ENCODE results near the gene ARHGEF10L.

ARHGEF10L gene

DNA sequence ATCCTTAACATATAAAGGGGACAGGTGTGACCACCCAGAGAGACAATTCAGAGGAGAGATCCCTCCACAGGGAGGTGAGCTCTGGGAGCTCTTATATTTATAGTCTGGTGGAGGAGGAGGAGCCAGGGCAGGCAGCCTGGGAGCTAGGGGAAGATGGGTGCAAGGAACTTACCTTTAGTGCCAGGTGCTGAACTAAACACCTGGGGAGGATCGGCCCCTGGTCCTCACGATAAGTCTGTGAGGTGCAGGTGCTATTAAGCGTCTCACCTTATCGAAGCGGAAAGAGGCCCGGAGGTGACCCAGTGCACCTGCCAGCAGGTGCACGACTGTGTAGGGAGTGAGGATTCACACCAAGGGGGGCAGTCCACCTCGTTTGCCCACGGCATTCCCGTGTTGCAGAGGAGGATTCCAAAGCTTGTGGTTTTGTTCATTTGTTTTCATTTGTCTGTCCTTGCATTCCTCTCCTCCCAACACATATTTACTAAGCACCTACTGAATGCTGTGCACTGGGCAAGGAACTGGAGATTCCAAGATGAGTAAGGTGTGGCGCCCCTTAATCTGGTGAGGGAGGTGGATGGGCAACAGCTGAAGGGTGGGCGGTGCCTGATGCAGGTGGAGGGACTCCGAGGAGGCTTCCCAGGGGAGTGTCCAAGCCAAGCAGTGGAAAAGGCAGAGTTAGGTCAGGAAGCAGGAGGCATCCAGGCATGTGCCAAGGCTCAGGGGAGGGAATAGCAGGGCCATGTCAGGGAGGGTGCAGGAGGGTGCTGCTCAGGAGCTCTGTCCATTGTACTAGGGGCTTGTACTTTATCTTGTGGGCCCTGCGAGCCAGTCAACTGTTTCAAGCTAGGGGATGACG, 11.5 kb downstream of the ARHGEF10L start:
- no peak for FAIRE-seq

DNA sequence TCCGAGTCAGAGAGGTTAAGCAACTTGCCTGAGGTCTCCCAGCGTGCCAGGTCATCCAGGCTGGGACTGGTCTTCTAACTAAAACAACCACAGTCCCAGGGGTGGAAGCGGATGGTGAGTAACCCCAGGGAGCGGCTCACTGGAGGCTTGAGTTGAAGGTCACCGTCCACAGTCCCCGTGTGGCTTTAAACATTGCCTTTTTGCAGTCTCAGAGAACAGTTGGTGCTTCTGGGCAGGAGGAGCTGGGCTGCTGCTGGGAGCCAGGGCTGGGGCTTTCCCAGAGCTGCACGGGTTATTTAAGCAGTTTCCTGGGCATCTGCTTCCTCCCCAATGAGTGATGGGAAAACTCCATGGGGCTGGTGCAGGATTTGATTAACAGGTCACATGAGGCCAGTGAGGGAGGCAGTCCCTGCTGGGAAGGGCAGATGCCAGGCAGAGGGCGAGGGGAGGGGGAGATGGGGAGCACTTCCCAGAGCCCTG, 12.3 kb downstream of the ARHGEF10L start:
- FAIRE-seq = no peak

DNA sequence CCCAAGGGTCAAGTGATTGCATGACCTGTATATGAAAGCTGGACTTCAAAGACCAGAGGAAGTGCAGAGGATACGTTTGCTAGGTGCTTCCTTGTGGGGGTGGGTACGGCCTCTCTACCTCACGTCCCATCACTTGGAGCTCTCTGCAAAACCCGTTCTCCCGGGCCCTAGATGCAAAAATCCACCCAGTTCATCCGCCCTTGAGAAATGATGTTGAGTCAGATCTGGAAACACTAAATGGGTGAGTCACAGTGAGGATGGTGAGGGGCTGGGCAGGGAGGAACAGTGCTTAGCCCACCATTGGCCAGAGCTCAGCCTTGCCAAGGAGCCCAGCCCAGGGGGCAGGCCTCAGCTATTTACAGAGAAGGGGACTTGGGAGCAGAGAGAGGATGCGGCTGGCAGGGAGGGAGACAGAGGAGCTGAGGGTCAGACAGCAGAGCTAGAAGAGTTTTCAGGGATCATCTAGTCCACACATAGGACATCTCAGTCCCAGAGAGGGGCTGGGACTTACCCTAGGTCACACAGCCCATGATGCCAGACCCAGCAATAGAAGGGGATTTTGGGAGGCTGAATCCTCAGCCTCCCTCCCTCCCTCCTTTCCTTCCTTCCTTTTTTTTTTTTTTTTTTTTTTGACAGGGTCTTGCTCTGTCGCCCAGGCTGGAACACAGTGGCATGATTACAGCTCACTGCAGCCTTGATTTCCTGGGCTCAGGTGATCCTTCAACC, 14.6 kb downstream of the ARHGEF10L start:
- no peak for FAIRE-seq

DNA sequence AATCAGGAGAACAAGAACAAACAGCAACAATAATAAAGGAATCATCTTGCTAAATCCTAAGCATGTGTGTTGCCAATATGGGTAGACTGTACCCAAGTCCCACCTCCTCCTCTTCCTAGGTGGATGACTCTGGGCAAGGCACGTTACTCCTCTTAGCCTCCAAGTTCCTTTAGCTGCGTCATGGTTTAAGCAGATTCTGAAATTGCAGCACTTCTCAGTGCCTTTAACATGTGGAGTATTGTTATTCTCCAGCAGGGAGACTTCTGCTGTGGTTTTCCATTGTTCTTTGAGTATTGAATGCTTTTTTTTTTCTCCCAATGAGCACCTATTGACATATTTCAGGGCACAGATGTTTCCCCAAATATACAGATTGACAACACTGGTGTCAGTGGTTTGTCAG, 15.5 kb downstream of the ARHGEF10L start:
- FAIRE-seq = no peak

DNA sequence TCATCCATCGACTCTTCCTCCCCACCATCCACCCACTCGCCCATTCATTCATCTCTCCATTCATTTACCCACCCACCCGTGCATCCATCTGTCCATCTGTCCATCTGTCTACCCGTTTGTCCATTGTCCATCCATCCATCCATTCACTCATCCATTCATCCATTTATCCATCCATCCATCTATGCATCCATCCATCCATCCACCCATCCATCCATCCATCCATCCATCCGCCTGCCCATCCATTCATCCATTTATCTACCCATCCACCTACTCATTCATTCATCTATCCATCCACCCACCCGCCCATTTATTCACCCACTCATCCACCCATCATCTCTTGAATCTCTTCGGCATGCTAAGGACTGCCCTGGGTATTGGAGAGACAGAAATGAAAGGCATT, 18.5 kb downstream of the ARHGEF10L start:
- no peak for FAIRE-seq

DNA sequence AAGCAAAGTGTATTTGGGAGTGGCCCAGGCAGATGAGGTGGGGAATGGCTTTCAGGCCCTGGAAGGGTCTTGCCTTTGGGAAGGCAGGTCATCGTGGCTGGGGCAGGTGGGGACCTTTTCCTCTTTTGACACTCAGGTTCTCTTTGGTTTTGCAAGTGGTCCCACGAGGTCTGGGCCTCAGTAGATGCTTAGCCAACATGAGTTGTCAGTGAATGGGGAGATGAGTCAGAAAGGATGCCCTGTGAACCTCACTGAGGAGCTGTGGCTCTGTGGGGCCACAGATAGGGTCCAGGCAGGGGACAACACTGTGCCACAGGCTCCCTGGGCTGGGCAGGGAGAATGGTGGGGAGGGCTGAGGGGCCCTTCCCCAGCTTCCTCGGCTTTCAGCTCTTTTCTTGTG, 19.0 kb downstream of the ARHGEF10L start:
- no peak for FAIRE-seq

DNA sequence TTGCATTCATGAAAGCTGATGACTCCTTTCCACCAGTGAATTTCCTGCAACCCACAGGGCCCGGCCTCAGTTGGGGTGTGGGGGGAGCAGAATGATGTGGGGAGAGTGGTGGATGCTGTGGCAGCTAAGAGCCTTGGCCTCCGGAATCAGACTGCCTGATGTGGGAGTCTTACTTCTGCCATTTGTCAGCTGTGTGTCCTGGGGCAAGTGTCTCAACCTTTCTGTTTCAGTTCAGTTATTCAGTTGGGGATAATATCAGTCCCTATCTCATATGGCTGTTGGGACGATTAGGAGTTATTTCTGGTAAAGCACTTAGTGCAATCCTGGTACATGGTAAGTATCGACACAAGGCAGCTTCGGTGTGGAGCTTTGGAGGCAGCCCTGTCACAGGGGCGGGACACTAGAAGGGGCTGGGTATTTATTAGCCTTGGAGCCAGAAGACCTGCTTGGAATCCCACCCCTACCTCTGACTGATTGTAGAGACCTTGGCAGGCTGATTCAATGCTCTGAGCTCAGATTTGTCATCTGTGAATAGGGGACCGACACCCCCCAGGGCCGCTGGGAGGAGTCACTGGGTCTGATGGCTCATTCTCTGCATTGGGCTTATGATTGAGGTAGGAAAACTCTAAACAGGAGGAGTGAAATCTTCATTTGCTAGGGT, 19.6 kb downstream of the ARHGEF10L start:
- no peak for FAIRE-seq

DNA sequence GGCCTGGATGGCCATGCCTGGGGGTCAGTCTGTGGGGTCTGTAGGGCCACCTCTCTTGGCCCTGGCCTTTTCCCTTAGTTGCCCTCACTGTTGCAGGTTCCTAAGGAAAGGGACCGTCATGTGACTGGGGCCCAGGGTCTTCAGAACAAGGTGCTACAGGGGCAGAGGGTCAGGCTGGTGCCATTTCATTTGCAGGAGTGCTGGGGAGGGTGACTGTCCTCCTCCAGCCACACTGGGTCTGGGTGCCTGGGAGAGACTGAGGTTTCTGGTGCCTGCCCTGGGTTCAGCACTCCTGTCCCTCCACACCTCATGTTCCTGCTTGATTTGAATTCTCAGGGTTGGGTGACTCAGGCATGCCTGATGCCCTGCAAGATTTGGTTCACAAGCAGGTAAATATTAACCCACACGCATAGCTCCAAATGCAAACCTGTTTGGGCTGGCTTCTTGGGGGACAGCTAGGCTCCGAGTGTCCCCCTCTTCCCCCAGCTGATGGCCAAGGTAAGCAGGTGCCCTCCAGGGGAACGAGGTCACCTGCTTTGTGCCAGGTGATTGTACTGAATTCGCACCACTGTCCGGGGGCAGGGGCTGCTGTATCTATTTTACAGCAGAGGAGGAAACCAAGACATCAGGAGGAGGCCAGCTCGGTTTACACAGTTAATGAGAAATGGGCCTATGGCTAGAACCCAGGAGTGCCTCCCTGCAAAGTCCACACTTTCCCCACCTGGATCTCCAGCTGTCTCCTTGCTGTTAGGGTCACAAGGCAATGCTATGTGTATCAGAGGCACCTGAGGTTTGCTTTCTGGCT, 20.3 kb downstream of the ARHGEF10L start:
- no peak for FAIRE-seq

DNA sequence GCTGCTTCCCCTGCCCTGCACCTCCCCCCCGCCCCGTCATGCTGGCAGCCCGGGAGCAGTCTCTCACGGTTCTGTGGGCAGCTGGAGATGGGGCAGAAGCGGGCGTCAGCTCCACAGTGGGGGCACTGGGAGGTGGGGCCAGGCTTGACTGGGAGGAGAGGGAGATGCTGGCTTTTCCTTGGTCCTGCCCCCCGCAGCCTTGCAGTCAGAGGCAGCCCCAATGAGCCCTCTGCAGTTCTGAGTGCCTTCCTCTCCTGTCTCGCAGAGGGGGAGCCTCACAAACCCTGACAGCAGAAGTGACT, 21.7 kb downstream of the ARHGEF10L start:
- FAIRE-seq = no peak

DNA sequence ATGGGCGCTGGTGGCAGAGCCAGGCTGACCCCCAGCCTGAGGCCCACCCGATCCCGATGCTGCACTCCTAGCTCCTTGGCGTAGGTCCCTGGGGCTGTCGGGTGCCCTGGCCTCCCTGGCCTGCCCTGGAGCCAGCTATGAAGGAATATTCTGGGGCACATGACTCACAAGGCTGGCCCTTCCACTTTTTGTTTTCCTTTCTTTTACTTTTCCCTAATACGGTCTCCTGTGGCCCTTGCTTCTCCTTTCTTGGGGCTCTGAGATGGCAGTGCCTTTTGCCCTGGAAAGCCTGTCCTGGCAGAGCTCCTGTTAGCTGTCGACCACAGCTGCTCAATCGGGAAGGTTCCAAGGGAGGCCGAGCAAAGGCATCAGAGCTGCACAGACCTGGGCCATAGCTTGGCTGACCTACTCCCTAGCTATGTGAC, 22.1 kb downstream of the ARHGEF10L start:
- no peak for FAIRE-seq

DNA sequence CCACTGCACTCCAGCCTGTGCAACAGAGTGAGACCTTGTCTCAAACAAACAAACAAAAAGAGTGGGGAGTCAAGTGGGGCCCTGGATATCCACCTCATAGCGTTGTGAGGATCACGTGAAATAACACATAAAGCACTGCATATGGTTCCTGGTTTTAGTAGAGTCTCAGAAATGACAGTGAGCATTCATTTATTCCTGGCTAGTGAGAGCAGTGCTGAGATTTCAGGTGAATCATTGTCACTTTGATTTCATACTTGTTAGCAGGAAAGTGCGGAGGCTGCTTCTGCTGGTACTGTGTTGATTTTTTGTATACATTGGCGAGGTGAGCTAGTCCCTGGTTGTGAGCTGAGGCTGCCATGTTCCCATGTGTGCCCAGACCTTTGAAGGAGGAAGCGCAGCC, 22.9 kb downstream of the ARHGEF10L start:
- FAIRE-seq = no peak

DNA sequence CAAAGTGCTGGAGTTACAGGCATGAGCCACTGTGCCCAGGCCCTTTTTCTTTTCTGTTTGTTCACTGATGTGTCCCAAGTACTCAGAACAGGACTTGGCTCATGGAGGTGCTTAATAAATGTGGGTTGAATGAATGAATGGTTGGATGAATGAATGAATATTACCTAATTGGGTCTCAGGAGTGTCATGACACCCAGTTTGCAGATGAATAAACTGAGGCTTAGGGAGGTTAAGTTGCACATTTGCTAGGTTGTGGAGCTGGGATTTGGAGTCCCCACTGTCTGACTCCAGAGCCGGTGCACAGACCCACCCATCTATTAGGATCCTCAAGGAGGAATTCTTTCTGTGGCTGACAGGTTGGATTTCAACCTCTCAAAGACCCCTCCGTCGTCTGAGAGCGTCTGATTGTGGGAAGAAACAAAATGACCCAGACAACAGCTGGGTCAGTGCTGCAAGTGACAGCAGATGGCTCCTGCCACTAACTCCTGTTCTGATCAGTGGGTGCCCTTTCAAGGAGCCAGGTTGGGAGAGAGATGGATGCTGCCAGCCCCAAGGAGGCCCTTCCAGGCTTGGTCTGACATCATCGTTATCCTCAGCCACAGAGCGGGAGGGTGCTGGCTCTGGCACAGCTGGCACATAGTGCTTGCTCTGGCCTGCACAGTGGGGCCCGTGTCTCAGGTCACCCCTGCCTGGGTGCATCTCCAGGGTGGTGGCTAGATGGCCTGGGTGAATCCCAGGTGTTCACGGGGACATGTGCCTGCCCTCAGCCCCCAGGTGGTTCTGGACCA, 24.2 kb downstream of the ARHGEF10L start:
- FAIRE-seq = no peak

DNA sequence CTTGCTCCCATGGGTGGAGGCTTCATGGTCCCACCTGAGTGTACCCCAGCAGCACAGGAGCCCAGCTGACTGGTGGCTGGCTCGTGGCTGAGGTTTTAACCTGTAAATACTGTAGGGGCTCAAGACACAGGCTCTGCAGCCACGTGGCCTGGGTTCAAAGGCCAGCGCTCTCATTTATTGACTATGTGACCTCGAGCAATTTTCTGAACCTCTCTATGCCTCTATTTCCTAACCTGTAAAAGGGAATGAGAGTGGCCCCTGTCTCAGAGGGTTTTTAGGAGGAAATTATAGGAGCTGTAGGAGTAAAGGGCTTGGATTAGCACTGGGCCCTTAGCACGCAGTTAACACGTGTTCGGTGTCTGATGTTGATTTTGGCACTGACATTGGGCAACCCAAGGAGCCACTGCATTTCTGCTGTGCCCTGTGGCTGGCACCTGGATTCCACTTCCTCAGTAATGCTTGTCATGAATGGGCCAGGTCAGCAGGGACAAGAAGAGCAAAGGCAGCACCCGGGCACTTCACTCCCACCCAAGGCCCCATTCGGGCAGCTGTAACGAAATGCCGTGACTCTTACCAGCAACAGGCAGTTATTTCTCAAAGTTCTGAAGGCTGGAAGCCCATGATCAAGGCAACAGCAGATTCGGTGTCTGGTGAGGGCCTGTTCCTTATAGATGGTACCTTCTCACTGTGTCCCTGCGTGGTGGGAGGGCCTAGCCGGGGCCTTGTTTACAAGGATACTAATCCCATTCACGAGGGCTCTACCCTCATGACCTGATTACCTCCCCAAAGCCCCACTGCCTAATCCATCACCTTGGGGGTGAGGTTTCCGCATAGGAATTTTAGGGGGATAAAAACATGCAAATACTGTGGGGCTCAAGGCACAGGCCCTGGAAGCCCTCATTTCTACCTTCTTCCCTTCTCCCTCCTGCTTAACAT, 25.2 kb downstream of the ARHGEF10L start:
- no peak for FAIRE-seq

DNA sequence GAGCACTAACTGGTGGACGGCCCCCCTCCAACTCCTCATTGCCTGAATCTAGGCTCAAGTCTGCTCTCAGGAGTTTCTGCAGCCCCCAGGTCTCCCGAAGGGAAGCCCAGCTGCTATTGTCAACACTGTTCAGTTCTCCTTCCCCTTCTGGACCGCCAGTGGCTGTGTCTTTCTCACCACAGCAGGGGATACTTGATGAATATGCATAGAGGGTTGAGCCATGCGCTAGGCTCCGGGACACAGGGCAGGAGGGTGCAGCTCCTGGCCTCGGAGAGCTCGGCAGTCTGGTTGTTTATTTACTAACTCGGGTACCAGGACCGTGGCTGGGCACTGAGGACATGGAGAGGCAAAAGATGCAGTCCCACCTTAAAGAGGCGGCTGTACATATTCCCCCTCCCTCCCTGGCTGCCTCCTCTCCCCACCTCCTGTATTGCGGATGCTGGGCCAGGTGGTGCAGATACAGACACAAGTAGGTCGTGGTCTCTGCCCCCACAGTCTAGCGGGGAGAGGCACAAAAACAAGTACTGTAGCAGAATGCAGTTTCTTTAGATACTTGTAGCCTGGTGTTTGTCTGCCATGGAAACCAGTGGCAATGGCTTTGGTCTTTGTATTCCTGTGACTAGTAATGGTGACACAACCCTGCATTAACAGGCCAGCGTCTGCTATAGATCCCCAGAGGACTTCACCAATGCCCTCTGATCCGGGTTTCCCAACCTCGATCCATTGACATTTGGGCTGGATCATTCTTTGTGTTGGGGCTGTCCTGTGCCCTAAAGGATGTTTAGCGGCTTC, 26.2 kb downstream of the ARHGEF10L start:
- no peak for FAIRE-seq

DNA sequence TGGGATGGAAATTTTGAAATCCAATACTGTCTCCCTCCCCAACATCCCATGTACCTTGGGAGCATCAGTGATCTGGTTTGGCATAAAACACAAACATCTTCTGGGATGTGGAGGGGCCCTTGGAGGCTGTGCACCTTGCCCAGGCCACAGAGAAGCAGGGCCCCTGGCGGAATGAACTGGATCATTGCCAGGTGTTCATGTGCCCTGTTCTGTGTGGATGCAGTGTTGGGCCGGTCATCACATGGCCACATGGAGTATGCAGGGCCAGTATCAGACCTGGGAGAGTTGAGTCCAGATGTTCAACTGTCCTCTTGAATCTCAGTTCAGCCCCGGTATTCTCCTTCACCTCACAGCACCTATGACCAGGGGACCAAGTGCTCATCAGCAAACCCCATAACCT, 26.9 kb downstream of the ARHGEF10L start:
- no peak for FAIRE-seq

DNA sequence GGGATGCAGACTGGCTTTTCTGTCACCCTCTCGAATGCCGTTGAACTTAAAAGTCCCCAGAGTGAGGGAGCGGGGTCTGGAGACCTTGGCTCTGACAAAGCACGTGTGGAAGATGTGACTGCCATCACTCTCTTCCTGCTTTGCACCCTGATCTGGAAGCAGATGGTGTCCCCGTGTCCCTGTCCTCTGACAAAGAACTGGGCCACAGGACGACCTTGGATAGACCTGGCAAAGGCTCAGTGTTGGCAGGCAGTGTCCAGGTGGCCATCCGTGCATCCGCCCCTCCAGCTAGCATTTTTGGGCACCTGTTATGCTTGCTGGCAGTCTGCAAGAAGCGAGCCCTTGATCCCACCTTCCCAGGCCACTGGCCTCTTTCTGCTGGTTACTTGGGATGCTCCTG, 27.4 kb downstream of the ARHGEF10L start:
- no peak for FAIRE-seq

DNA sequence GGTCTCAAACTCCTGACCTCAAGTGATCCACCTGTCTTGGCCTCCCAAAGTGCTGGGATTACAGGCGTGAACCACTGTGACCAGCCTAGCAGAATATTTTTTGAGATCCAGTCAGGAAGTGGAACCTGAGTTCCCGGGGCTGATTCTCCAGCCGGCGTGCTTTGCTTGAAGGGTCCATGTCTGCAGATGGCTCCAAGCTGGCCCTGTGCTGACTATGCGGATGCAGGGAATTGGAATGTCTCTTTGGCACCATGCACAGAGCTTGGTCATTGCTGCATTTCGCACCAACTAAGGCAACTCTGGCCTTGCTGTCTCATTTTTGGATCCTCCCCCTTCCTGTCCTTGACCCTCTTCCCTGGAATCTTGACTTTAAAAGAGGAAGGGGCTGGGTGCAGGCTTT, 28.1 kb downstream of the ARHGEF10L start:
- no peak for FAIRE-seq

DNA sequence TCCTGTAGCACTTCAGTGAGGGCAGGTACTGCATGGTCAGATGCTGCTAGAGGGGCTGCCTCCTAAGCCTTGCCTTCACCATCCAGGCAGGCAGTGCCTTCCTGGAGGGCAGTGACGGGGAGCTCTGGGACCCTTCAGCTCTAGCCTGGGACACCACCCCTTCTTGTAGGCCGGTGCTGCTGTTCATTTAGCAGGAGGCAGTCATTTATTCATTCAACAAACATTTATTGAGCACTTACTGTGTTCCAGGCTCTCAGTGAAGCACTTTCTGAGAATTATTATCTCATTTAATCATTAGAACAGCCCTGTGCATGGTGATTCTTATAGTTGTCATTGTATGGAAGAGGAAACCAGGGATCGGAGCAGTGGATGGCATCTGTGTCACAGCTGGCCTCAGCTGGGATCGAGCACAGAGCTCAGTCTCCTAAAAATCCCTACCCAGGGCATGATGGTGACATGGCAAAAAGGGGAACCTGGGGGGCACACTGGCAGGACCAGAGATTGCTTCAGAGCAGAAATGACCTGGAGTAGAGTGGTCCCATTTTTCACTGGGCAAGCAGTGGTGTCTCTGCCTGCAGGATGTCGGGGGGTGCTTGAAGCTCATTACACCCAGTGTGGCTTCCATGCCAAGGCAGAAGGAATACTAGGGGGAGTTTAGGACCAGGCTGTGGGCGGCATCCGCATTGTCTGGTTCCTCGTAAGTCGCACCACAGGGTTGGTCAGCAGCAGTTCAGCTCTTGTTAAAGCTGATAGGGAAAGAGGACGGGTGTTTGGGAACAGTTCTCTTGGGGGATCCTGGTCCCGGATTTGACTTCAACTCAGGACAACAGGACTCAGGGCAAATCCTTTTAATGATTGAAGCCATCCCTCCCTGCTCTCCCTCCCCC, 28.8 kb downstream of the ARHGEF10L start:
- no peak for FAIRE-seq

All from islet of Langerhans (tissue), 1 donor.